Liver (tissue), 9 donors: ENCODE data around the gene OSTM1. TPM values are rescaled to one million over a fixed set of nuclear protein-coding genes. Genes with fewer than 3 reads are reported as not detected.

Experiments
- DNase-seq: peaks from one replicate; pipeline ENCODE4 v3.0.0-alpha.2; 2017; ENCODE audit warnings: low spot score
- H3K27ac ChIP-seq, 2 donors: one replicate each; pipeline ENCODE4 v1.7.0; 2013; ENCODE audit warnings: inconsistent platforms in 2 of 2, low read length in 2 of 2, control low read depth in 1 of 2, low read depth in 1 of 2, mild to moderate bottlenecking in 1 of 2
- H3K27me3 ChIP-seq, 4 donors: one replicate each; pipeline versions ENCODE4 v1.6.1 to v1.7.0; 2013; ENCODE audit warnings: low read length in 3 of 4, inconsistent platforms in 1 of 4, mild to moderate bottlenecking in 1 of 4, moderate library complexity in 1 of 4; ENCODE audit not compliant: control insufficient read depth in 4 of 4, insufficient read depth in 4 of 4
- H3K36me3 ChIP-seq, 4 donors: one replicate each; pipeline versions ENCODE4 v1.6.1 to v1.7.0; 2013; ENCODE audit warnings: low read length in 3 of 4, mild to moderate bottlenecking in 3 of 4, low read depth in 1 of 4, moderate library complexity in 1 of 4; ENCODE audit not compliant: control insufficient read depth in 4 of 4, insufficient read depth in 3 of 4
- H3K4me1 ChIP-seq, 4 donors: one replicate each; pipeline versions ENCODE4 v1.6.1 to v1.7.0; 2013; ENCODE audit warnings: low read length in 3 of 4, mild to moderate bottlenecking in 3 of 4, moderate library complexity in 1 of 4; ENCODE audit not compliant: control insufficient read depth in 4 of 4, insufficient read depth in 4 of 4
- H3K4me3 ChIP-seq, 3 donors: one replicate each; pipeline versions ENCODE4 v1.6.1 to v1.7.0; 2013; ENCODE audit warnings: low read length in 3 of 3, control low read depth in 1 of 3, low read depth in 1 of 3, mild to moderate bottlenecking in 1 of 3
- H3K9ac ChIP-seq, 2 donors: one replicate each; pipeline ENCODE4 v1.7.0; 2013; ENCODE audit warnings: low read length in 2 of 2, mild to moderate bottlenecking in 2 of 2, moderate library complexity in 2 of 2, control low read depth in 1 of 2, low read depth in 1 of 2
- H3K9me3 ChIP-seq, 4 donors: one replicate each; pipeline versions ENCODE4 v1.6.1 to v1.7.0; 2013; ENCODE audit warnings: low read length in 3 of 4; ENCODE audit not compliant: control insufficient read depth in 4 of 4
- ATF3 ChIP-seq: IDR thresholded peaks from 2 replicates; pipeline ENCODE4 v1.6.1; 2016; ENCODE audit warnings: antibody characterized with exemption
- CTCF ChIP-seq: fragments of 150-350 bp; IDR thresholded peaks from 2 replicates; pipeline ENCODE4 v1.5.1; 2017; ENCODE audit warnings: improper control_type of control experiment, low read depth, low read length; ENCODE audit not compliant: missing input control
- EGR1 ChIP-seq, 2 donors: IDR thresholded peaks; 2 replicates each; pipeline ENCODE4 v1.6.1; 2016 to 2018; ENCODE audit warnings: antibody characterized with exemption in 2 of 2, low read depth in 2 of 2
- FOXA1 ChIP-seq: IDR thresholded peaks from 2 replicates; pipeline ENCODE4 v1.6.1; 2016; ENCODE audit warnings: antibody characterized with exemption
- FOXA2 ChIP-seq: IDR thresholded peaks from 2 replicates; pipeline ENCODE4 v1.6.1; 2016; ENCODE audit warnings: antibody characterized with exemption
- GABPA ChIP-seq, 2 donors: IDR thresholded peaks in 1 of 2; conservative IDR thresholded peaks in 1 of 2; 2 replicates each; pipeline ENCODE4 v1.6.1; 2016; ENCODE audit warnings: antibody characterized with exemption in 2 of 2, mild to moderate bottlenecking in 1 of 2, moderate library complexity in 1 of 2
- HNF4A ChIP-seq, 2 donors: conservative IDR thresholded peaks; 2 replicates each; pipeline ENCODE4 v1.6.1; 2016; ENCODE audit warnings: antibody characterized with exemption in 2 of 2, mild to moderate bottlenecking in 2 of 2
- HNF4G ChIP-seq: IDR thresholded peaks from 2 replicates; pipeline ENCODE4 v1.6.1; 2016; ENCODE audit warnings: antibody characterized with exemption
- JUND ChIP-seq, 2 donors: IDR thresholded peaks; 2 replicates each; pipeline ENCODE4 v1.6.1; 2016; ENCODE audit warnings: antibody characterized with exemption in 2 of 2
- MAX ChIP-seq: IDR thresholded peaks from 2 replicates; pipeline ENCODE4 v1.6.1; 2016; ENCODE audit warnings: antibody characterized with exemption
- NR2F2 ChIP-seq: IDR thresholded peaks from 2 replicates; pipeline ENCODE4 v1.6.1; 2016; ENCODE audit warnings: antibody characterized with exemption
- RAD21 ChIP-seq, 2 donors: IDR thresholded peaks; 2 replicates each; pipeline ENCODE4 v1.6.1; 2016; ENCODE audit warnings: antibody characterized with exemption in 2 of 2, mild to moderate bottlenecking in 2 of 2
- RXRA ChIP-seq, 2 donors: IDR thresholded peaks; 2 replicates each; pipeline ENCODE4 v1.6.1; 2017 to 2018; ENCODE audit warnings: antibody characterized with exemption in 2 of 2, mild to moderate bottlenecking in 1 of 2
- SP1 ChIP-seq: IDR thresholded peaks from 2 replicates; pipeline ENCODE4 v1.6.1; 2018; ENCODE audit warnings: antibody characterized with exemption, mild to moderate bottlenecking
- TAF1 ChIP-seq: conservative IDR thresholded peaks from 2 replicates; pipeline ENCODE4 v1.6.1; 2016; ENCODE audit warnings: antibody characterized with exemption, mild to moderate bottlenecking
- YY1 ChIP-seq: IDR thresholded peaks from 2 replicates; pipeline ENCODE4 v1.6.1; 2016; ENCODE audit warnings: antibody characterized with exemption, mild to moderate bottlenecking
- WGBS: extraction: QIAGEN DNeasy Blood & Tissue Kit; methylation state at CpG from one replicate; pipeline ENCODE4 v1.1.7; 2013; 5-methylcytosine and 5-hydroxymethylcytosine counted together
- polyA plus RNA-seq, 2 donors: library from polyadenylated mRNA; stranded (reverse) in 1 of 2; unstranded in 1 of 2; fragments of 200-250 nt in 1 of 2; fragments of >200 nt in 1 of 2; fragmentation: Nextera tagmentation in 1 of 2; extraction: Ambion mirVana in 1 of 2; gene quantifications; one replicate each; pipeline versions ENCODE4 v1.2.1 to v1.2.3, GENCODE V29; 2013 to 2015
- total RNA-seq, 2 donors: library from RNA; depleted of rRNA; stranded (reverse); fragments of >200 nt; gene quantifications; one replicate each; pipeline ENCODE4 v1.2.3, GENCODE V29; 2014
- TF ChIP-seq, protein P1 (sequence below): IDR thresholded peaks from 2 replicates; pipeline ENCODE4 v1.6.1; 2016; ENCODE audit warnings: antibody characterized with exemption, mild to moderate bottlenecking
- TF ChIP-seq, protein P2 (sequence below): IDR thresholded peaks from 2 replicates; pipeline ENCODE4 v1.6.1; 2016; ENCODE audit warnings: antibody characterized with exemption
- donor health status: healthy.
- donor health status: healthy.
- donor health status: healthy.
- donor health status: healthy.
- donor health status: healthy.

Gene OSTM1
- total and polyA plus RNA-seq, 4 donors = 8.8 to 33.3 (median 11.3) TPM

GRCh38 chr6:108052706-108053105, 21.8 kb downstream of the OSTM1 start:
- no peak overlapping the region for H3K27ac ChIP-seq
- peaks cover 2 to 7% (median 3%) of the 10 kb centered on the region in 4 donors for H3K36me3 ChIP-seq
- no peak for DNase-seq
- 97% methylated on average over 2 of the region's 2 CpGs for WGBS
- no peaks in the 10 kb centered on the region for H3K9me3 ChIP-seq
- TF ChIP-seq CTCF (no peak), FOXA2 (no peak), EGR1 (IDR thresholded peaks at IDR 0.05; ENCODE audit: low read depth in 2 of 2) (no peak), NR2F2 (no peak), HNF4G (no peak), ATF3 (no peak), HNF4A (conservative IDR thresholded peaks at IDR 0.05) (no peak), YY1 (no peak), FOXA1 (no peak), MAX (no peak), RXRA (IDR thresholded peaks at IDR 0.05) (no peak), GABPA (IDR thresholded peaks at IDR 0.05 in 1 of 2, conservative IDR thresholded peaks at IDR 0.05 in 1 of 2) (no peak), RAD21 (IDR thresholded peaks at IDR 0.05) (no peak), JUND (IDR thresholded peaks at IDR 0.05) (no peak), TAF1 (no peak), SP1 (no peak)
- TF ChIP-seq, protein P1, sequence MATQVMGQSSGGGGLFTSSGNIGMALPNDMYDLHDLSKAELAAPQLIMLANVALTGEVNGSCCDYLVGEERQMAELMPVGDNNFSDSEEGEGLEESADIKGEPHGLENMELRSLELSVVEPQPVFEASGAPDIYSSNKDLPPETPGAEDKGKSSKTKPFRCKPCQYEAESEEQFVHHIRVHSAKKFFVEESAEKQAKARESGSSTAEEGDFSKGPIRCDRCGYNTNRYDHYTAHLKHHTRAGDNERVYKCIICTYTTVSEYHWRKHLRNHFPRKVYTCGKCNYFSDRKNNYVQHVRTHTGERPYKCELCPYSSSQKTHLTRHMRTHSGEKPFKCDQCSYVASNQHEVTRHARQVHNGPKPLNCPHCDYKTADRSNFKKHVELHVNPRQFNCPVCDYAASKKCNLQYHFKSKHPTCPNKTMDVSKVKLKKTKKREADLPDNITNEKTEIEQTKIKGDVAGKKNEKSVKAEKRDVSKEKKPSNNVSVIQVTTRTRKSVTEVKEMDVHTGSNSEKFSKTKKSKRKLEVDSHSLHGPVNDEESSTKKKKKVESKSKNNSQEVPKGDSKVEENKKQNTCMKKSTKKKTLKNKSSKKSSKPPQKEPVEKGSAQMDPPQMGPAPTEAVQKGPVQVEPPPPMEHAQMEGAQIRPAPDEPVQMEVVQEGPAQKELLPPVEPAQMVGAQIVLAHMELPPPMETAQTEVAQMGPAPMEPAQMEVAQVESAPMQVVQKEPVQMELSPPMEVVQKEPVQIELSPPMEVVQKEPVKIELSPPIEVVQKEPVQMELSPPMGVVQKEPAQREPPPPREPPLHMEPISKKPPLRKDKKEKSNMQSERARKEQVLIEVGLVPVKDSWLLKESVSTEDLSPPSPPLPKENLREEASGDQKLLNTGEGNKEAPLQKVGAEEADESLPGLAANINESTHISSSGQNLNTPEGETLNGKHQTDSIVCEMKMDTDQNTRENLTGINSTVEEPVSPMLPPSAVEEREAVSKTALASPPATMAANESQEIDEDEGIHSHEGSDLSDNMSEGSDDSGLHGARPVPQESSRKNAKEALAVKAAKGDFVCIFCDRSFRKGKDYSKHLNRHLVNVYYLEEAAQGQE = no peak
- TF ChIP-seq, protein P2, sequence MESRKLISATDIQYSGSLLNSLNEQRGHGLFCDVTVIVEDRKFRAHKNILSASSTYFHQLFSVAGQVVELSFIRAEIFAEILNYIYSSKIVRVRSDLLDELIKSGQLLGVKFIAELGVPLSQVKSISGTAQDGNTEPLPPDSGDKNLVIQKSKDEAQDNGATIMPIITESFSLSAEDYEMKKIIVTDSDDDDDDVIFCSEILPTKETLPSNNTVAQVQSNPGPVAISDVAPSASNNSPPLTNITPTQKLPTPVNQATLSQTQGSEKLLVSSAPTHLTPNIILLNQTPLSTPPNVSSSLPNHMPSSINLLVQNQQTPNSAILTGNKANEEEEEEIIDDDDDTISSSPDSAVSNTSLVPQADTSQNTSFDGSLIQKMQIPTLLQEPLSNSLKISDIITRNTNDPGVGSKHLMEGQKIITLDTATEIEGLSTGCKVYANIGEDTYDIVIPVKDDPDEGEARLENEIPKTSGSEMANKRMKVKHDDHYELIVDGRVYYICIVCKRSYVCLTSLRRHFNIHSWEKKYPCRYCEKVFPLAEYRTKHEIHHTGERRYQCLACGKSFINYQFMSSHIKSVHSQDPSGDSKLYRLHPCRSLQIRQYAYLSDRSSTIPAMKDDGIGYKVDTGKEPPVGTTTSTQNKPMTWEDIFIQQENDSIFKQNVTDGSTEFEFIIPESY = no peak
- H3K4me1 ChIP-seq = no peaks in the 10 kb centered on the region
- no peaks in the 10 kb centered on the region for H3K27me3 ChIP-seq
- no peak overlapping the region for H3K4me3 ChIP-seq
- H3K9ac ChIP-seq = no peak overlapping the region

DNA sequence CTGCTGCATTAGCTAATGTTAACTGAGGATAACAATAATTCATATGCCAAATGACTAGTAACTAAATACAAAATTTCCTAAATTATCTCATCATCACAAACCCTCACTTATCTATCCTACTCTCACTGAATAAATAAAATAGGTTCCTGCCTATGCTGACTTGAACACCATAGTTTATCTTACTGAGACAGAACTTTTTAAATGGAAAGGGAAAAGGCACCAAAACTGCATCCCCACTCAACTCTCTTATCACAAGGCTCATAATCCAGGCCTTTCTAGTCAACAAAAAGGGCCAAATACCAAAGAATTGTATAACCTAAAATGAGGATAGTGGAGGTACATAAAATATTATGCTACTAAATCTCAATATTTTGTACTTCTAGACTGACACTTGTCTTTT, 23.1 kb downstream of the OSTM1 start:
- no peak for DNase-seq

More for the DNA sequence above, 23.1 kb downstream of the OSTM1 start:
- TF ChIP-seq GABPA (IDR thresholded peaks at IDR 0.05 in 1 of 2, conservative IDR thresholded peaks at IDR 0.05 in 1 of 2) = no peak
- no peak for TF ChIP-seq ATF3
- no peak for TF ChIP-seq CTCF
- TF ChIP-seq TAF1 = no peak
- TF ChIP-seq RAD21 (IDR thresholded peaks at IDR 0.05) = no peak
- H3K4me1 ChIP-seq = no peaks in the 10 kb centered on the region
- no peaks in the 10 kb centered on the region for H3K27me3 ChIP-seq
- no peak overlapping the region for H3K27ac ChIP-seq
- no peak overlapping the region for H3K4me3 ChIP-seq
- H3K9me3 ChIP-seq = no peaks in the 10 kb centered on the region
- no peak overlapping the region for H3K9ac ChIP-seq
- peaks cover under 1 to 3% (median 2%) of the 10 kb centered on the region in 4 donors for H3K36me3 ChIP-seq
